ENCODE data around the gene RUFY1.
"Not testable (repeated sequence)": the region's sequence is repeated elsewhere in the genome, so short reads cannot be mapped to it uniquely, and the experiment has no call there.

The RUFY1 gene

GRCh38 chr5:179543275-179543674, 7.1 kb upstream of the RUFY1 start:
- not testable (repeated sequence) for H3K27me3 ChIP-seq (ENCODE audit: insufficient read depth, low read length); H3K36me3 ChIP-seq (ENCODE audit: insufficient read depth, low read depth, low read length); H3K9ac ChIP-seq (ENCODE audit: low read depth, low read length); H3K4me1 ChIP-seq (ENCODE audit: insufficient read depth, low read length); H3K27ac ChIP-seq (ENCODE audit: low read length); H3K9me3 ChIP-seq (ENCODE audit: insufficient read depth, low read depth, low read length); H3K4me3 ChIP-seq (ENCODE audit: low read length)

- Histone ChIP-seq H3K27me3 (ENCODE audit: insufficient read depth, low read length) (no peaks in the 10 kb centered on the region), H3K27ac (ENCODE audit: low read length) (no peak overlapping the region), H3K4me3 (ENCODE audit: low read length) (no peak overlapping the region), H3K36me3 (ENCODE audit: insufficient read depth, low read depth, low read length) (no peaks in the 10 kb centered on the region; the same call in none of the 2 replicates), H3K4me1 (ENCODE audit: insufficient read depth, low read length) (peaks cover 17% of the 10 kb centered on the region; the same call in 1 of the 2 replicates), H3K9ac (ENCODE audit: low read depth, low read length) (no peak overlapping the region), H3K9me3 (ENCODE audit: insufficient read depth, low read depth, low read length) (no peaks in the 10 kb centered on the region)
These were observed 2.7 kb downstream of the RUFY1 start for GRCh38 chr5:179553006-179553405.

- H3K9me3 ChIP-seq (ENCODE audit: insufficient read depth, low read depth, low read length): no peaks in the 10 kb centered on the region
- H3K36me3 ChIP-seq (ENCODE audit: insufficient read depth, low read depth, low read length): no peaks in the 10 kb centered on the region; the same call in none of the 2 replicates
- H3K27ac ChIP-seq (ENCODE audit: low read length): no peak overlapping the region
- no peaks in the 10 kb centered on the region for H3K27me3 ChIP-seq (ENCODE audit: insufficient read depth, low read length)
- H3K4me3 ChIP-seq (ENCODE audit: low read length): no peak overlapping the region
- H3K9ac ChIP-seq (ENCODE audit: low read depth, low read length): no peak overlapping the region; the same call in 1 of the 2 replicates
- peaks cover 22% of the 10 kb centered on the region; the same call in 1 of the 2 replicates for H3K4me1 ChIP-seq (ENCODE audit: insufficient read depth, low read length)
These were observed 3.5 kb downstream of the RUFY1 start for GRCh38 chr5:179553875-179554274.

GRCh38 chr5:179554981-179555380, 4.6 kb downstream of the RUFY1 start:
- Histone ChIP-seq H3K9ac (ENCODE audit: low read depth, low read length) (no peak overlapping the region), H3K4me1 (ENCODE audit: insufficient read depth, low read length) (peaks cover 13% of the 10 kb centered on the region; the same call in 1 of the 2 replicates)

GRCh38 chr5:179558261-179558799, 8.0 kb downstream of the RUFY1 start:
- Histone ChIP-seq H3K27ac (ENCODE audit: low read length) (peak overlapping the region; percentile 100), H3K36me3 (ENCODE audit: insufficient read depth, low read depth, low read length) (peaks cover 24% of the 10 kb centered on the region), H3K4me3 (ENCODE audit: low read length) (peak overlapping the region; percentile 99), H3K9ac (ENCODE audit: low read depth, low read length) (peak overlapping the region; percentile 100; the same call in 1 of the 2 replicates)
- H3K4me1 ChIP-seq (ENCODE audit: insufficient read depth, low read length); H3K9me3 ChIP-seq (ENCODE audit: insufficient read depth, low read depth, low read length); H3K27me3 ChIP-seq (ENCODE audit: insufficient read depth, low read length): not testable (repeated sequence)

More at GRCh38 chr5:179554981-179555380, 4.6 kb downstream of the RUFY1 start:
- no peaks in the 10 kb centered on the region for H3K9me3 ChIP-seq (ENCODE audit: insufficient read depth, low read depth, low read length)
- no peak overlapping the region for H3K27ac ChIP-seq (ENCODE audit: low read length)
- H3K36me3 ChIP-seq (ENCODE audit: insufficient read depth, low read depth, low read length): no peaks in the 10 kb centered on the region; the same call in none of the 2 replicates
- no peaks in the 10 kb centered on the region for H3K27me3 ChIP-seq (ENCODE audit: insufficient read depth, low read length)
- no peak overlapping the region for H3K4me3 ChIP-seq (ENCODE audit: low read length)

GRCh38 chr5:179558932-179559283, 8.6 kb downstream of the RUFY1 start:
- peak overlapping the region; percentile 99 for H3K4me3 ChIP-seq (ENCODE audit: low read length)
- peak overlapping the region; percentile 100 for H3K27ac ChIP-seq (ENCODE audit: low read length)
- H3K4me1 ChIP-seq (ENCODE audit: insufficient read depth, low read length): peaks cover 4% of the 10 kb centered on the region; the same call in 1 of the 2 replicates
- H3K9ac ChIP-seq (ENCODE audit: low read depth, low read length): peak overlapping the region; percentile 100
- H3K27me3 ChIP-seq (ENCODE audit: insufficient read depth, low read length): no peaks in the 10 kb centered on the region
- H3K9me3 ChIP-seq (ENCODE audit: insufficient read depth, low read depth, low read length): no peaks in the 10 kb centered on the region
- peaks cover 30% of the 10 kb centered on the region for H3K36me3 ChIP-seq (ENCODE audit: insufficient read depth, low read depth, low read length)

GRCh38 chr5:179559284-179560252, 9.2 kb downstream of the RUFY1 start:
- H3K36me3 ChIP-seq (ENCODE audit: insufficient read depth, low read depth, low read length): peaks cover 36% of the 10 kb centered on the region
- H3K4me1 ChIP-seq (ENCODE audit: insufficient read depth, low read length): peaks cover 4% of the 10 kb centered on the region; the same call in 1 of the 2 replicates
- no peaks in the 10 kb centered on the region for H3K27me3 ChIP-seq (ENCODE audit: insufficient read depth, low read length)
- H3K9ac ChIP-seq (ENCODE audit: low read depth, low read length): peak overlapping the region; percentile 100
- peak overlapping the region; percentile 100 for H3K27ac ChIP-seq (ENCODE audit: low read length)
- no peaks in the 10 kb centered on the region for H3K9me3 ChIP-seq (ENCODE audit: insufficient read depth, low read depth, low read length)
- peak overlapping the region; percentile 99 for H3K4me3 ChIP-seq (ENCODE audit: low read length)

GRCh38 chr5:179564526-179564925, 14.2 kb downstream of the RUFY1 start:
- no peak overlapping the region for H3K9ac ChIP-seq (ENCODE audit: low read depth, low read length)
- H3K27me3 ChIP-seq (ENCODE audit: insufficient read depth, low read length): no peaks in the 10 kb centered on the region
- no peak overlapping the region for H3K27ac ChIP-seq (ENCODE audit: low read length)
- no peaks in the 10 kb centered on the region for H3K4me1 ChIP-seq (ENCODE audit: insufficient read depth, low read length)
- H3K36me3 ChIP-seq (ENCODE audit: insufficient read depth, low read depth, low read length): peaks cover 85% of the 10 kb centered on the region
- no peak overlapping the region for H3K4me3 ChIP-seq (ENCODE audit: low read length)
- no peaks in the 10 kb centered on the region for H3K9me3 ChIP-seq (ENCODE audit: insufficient read depth, low read depth, low read length)

GRCh38 chr5:179568721-179569120, 18.4 kb downstream of the RUFY1 start:
- peaks cover 91% of the 10 kb centered on the region for H3K36me3 ChIP-seq (ENCODE audit: insufficient read depth, low read depth, low read length)
- H3K4me1 ChIP-seq (ENCODE audit: insufficient read depth, low read length): no peaks in the 10 kb centered on the region
- no peaks in the 10 kb centered on the region for H3K27me3 ChIP-seq (ENCODE audit: insufficient read depth, low read length)
- no peak overlapping the region for H3K4me3 ChIP-seq (ENCODE audit: low read length)
- H3K9me3 ChIP-seq (ENCODE audit: insufficient read depth, low read depth, low read length): no peaks in the 10 kb centered on the region
- H3K9ac ChIP-seq (ENCODE audit: low read depth, low read length): no peak overlapping the region
- H3K27ac ChIP-seq (ENCODE audit: low read length): no peak overlapping the region

GRCh38 chr5:179572386-179572785, 22.0 kb downstream of the RUFY1 start:
- H3K9me3 ChIP-seq (ENCODE audit: insufficient read depth, low read depth, low read length): no peaks in the 10 kb centered on the region
- no peak overlapping the region for H3K27ac ChIP-seq (ENCODE audit: low read length)
- H3K36me3 ChIP-seq (ENCODE audit: insufficient read depth, low read depth, low read length): peaks cover 80% of the 10 kb centered on the region
- H3K27me3 ChIP-seq (ENCODE audit: insufficient read depth, low read length): no peaks in the 10 kb centered on the region
- no peak overlapping the region for H3K4me3 ChIP-seq (ENCODE audit: low read length)
- H3K4me1 ChIP-seq (ENCODE audit: insufficient read depth, low read length): no peaks in the 10 kb centered on the region
- H3K9ac ChIP-seq (ENCODE audit: low read depth, low read length): no peak overlapping the region

GRCh38 chr5:179577286-179577960, 27.1 kb downstream of the RUFY1 start:
- H3K36me3 ChIP-seq (ENCODE audit: insufficient read depth, low read depth, low read length): peaks cover 65% of the 10 kb centered on the region
- no peak overlapping the region for H3K9ac ChIP-seq (ENCODE audit: low read depth, low read length)
- H3K27me3 ChIP-seq (ENCODE audit: insufficient read depth, low read length): no peaks in the 10 kb centered on the region
- no peak overlapping the region for H3K4me3 ChIP-seq (ENCODE audit: low read length)
- no peaks in the 10 kb centered on the region for H3K4me1 ChIP-seq (ENCODE audit: insufficient read depth, low read length)
- H3K9me3 ChIP-seq (ENCODE audit: insufficient read depth, low read depth, low read length): no peaks in the 10 kb centered on the region
- no peak overlapping the region for H3K27ac ChIP-seq (ENCODE audit: low read length)
